Hematopoietic multipotent progenitor cell treated with erythropoietin and hydrocortisone succinate and interleukin-3 and kit ligand, for 6 days (in vitro differentiated cells): Measurements from ENCODE around the gene LLGL1.
A peak's percentile ranks its signal among the peaks of the same experiment; 100 is the strongest.

Experiments used
- DNase-seq: peaks from one replicate; pipeline ENCODE4 v3.0.0-alpha.2; 2015

The LLGL1 gene

DNA sequence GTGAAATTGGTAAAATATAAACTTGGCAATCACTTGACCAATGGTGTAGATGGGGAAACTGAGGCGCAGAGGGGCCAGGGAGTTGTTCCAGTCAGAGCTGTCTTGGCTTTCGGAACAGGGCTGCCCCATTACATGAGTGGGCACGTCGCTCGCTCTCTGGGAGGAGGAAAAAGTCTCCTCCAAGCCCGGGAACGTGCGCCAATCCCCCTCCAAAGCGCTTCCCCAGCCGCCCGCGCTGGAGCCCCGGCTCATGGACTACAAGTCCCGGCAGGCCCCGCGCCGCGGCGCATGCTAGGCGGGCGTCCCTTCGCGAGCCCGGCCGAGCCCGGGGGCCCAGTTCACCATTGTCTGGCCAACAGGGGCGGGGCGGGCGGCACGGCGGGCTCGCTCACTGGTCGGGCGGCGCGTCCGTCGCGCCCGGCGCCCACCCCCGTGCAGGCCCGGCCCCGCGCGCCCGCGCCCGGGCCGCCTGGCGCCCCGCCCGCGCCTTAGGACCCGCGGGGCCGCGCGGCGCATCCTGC is at the start of gene LLGL1:
Gene LLGL1 (plus strand): TSS at position 515 of the 521 bp plus-strand sequence. CDS start 48 bp downstream, outside the sequence.
- peak; percentile 97 for DNase-seq

DNA sequence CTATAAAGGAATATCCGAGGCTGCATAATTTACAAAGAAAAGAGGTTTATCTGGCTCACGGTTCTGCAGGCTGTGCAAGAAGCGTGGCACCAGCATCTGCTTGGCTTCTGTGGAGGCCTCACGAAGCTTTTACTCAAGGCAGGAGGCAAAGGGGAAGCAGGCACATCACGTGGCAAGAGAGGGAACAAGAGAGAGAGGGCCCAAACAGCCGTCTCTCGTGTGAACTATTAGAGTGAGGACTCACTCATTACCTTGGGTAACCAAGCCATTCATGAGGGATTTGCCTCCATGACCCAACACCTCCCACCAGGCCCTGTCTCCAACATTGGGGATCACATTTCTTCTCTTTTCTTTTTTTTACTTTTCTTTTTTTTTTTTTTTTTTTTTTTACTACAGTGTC is 49.3 kb upstream of the LLGL1 start:
- no peak for DNase-seq

DNA sequence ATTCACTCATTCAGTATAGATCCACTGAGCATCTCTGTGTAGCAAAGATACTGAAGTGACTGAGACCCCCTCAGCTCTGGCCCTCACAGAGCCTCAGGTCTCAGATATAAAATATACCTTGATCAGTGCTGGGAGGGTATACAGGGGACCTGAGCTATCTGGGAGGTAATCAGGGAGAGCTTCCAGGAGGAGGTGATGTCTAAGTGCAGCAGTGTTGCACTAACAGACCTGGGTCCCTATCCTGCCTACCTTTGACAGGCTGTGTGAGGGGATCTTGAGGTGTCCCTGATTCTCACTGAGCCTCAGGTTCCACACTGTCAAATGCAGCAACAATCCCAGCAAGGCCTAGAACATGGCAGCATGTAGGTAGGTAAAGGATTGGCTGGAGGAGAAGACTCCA is 48.3 kb upstream of the LLGL1 start:
- no peak for DNase-seq

DNA sequence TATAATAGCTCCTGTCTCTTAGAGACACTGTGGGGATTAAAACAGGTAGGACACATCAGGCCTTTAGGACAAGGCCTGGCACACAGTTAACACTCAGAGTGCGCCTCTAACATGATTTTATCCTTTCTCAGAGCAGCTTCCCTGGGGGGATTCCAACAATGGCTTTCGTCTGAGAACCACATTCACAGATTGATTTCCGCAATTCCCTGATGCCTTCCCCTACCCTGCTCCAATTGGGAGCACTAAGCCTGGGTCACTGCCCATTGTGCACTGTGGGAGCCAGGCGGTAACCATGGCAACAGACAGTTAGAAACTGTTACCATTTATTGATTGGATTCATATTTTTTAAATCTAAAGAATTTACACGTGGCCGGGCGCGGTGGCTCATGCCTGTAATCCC is 47.7 kb upstream of the LLGL1 start:
- DNase-seq = no peak

DNA sequence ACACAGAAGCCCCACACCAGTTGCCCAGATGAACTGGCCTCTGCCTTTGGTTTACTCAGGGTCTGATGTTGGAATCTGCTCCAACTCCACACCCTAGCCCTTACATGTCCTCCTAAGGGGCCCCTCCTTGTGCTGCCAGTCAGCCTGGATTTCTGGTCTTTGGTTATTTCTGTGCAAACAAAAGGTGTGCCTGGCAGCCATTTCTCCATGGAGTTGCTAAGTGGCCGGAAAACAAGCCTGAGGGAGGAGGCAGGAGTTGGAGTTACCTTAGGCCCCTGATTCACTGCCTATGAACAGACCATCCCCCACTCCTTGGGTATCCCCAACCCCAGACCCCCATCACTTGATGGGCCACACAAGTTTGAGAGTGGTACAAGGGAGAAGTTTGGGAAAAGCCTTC is 46.2 kb upstream of the LLGL1 start:
- DNase-seq = no peak

DNA sequence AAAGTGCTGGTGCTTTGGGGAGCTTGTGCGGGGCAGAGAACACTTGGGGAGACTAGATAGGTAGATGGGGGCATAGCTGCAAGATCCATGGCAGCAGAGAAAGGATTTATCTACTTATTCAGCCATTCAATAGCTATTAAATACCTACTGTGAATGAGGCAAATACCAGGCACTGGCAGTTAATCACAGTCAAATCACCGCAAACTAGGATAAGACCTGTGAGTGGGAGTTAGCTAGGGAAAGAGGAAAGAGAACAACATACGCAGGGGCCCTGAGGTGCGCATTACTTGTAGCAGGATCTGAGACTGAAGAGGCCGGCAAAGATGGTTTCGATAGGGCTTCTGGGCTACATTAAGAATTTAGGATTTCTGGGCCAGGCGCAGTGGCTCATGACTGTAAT is 45.6 kb upstream of the LLGL1 start:
- DNase-seq = no peak

DNA sequence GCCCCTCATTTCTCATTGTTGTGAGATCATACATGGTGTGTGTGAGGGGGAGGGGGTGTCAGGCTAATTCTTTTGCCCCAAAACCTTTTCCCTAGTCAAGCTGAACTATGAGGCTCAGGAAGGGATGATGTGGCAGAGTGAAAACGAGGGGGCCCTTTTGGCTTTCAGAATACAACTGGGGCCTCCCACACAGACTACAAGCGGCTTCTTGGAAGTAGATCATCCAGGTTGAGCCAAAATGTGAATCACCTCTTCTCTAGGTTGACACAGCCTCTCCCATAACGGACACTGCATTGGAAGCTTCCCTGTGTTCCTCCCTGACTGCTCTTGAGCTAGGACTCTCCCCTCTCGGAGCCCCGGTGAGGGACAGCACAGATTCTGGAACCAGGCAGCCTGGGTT is 44.1 kb upstream of the LLGL1 start:
- DNase-seq = no peak

DNA sequence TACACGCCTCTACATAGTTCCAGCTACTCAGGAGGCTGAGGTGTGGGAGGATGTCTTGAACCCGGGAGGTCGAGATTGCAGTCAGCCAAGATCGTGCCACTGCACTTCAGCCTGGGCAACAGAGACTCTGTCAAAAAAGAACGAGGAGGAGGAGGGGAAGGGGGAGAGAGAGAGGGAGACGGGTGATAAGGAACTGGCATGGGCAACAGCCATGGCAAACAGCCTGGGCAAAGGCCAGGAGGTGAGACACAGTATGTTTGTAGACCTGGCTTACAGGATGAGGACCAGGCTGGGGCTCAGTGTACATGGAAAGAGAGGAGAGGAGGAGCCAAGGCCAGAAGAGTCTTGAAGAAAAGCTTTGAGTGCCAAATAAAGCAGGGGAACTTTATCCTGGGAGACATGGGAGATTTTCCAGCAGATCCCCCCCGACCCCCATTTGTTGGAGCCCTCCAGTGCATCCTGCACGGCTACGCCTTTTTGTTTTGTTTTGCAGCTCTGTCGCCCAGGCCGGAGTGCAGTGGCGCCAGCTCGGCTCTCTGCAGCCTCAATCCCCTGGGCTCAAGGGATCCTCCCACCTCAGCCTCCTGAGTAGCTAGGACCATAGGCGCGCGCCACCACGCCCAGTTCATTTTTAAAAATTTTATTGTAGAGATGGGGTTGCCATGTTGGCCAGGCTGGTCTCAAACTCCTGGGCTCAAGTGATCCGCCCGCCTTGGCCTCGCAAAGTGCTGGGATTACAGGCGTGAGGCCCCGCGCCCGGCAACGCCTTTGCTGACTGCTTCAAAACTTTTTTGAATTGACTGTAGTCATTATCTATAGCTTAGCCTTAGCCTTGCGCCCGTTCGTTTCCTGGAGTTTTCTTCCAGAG is 43.1 kb upstream of the LLGL1 start:
- peak; percentile 47 for DNase-seq

DNA sequence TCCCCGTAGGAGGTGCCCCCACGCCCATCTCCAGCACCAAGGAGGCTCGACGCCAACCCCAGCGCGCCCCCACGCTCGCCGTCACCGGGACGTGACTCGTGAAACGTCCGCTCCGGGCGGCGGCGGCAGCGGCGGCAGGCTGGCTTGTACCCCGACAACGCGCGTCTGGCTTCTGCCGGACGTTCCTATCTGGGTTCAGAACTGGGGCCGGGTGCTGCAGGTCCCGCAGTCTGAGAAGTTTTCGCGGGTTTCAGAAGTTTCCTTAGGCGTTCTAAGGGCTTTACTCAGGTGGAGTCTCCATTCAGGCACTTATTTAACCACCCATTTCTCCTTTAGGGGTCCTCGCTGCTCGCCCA is 42.5 kb upstream of the LLGL1 start:
- DNase-seq = peak; percentile 91

DNA sequence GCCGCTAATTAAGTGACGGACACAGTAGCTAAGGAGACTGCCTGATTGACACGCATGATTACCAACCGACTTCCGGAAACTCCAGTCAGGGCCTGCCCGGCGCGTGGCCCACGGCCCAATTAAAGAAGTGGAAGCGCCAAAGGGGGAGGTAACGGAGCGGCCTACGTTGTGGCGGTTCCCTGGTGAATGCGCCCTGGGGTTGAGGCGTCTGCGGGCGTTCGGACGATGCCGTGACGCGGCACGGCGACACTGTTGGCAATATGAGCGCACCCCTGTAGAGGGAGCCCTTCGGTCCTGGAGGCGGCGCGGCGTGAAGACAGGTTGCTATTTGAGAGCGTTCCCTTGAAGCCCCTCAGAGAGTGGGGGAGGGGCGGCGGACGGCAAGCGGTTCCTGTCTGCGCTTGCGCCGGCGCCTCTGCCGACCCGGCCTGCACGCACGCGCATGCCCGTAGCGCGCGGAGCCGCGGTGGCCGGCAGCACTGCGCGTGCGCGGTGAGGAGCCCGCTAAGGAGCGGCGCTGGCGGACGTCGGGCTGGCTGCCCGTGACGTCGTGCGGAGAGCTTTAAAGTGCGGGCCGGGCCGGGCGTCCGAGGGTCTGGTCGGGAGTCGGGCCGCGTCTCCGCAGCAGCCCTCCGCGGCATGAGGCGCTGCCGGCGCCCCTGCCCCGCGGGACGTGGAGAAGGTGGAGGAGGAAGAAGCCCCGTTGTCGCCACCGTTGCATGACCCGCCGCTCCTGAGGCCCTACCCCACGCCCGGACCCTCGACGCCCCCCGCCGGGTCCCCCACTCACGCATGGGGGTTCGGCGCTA is 41.9 kb upstream of the LLGL1 start, which contains the start of gene ALKBH5:
Gene ALKBH5 (plus strand): TSS at position 495 of the 809 bp plus-strand sequence. CDS start 416 bp downstream, outside the sequence.
- DNase-seq = peak; percentile 100

DNA sequence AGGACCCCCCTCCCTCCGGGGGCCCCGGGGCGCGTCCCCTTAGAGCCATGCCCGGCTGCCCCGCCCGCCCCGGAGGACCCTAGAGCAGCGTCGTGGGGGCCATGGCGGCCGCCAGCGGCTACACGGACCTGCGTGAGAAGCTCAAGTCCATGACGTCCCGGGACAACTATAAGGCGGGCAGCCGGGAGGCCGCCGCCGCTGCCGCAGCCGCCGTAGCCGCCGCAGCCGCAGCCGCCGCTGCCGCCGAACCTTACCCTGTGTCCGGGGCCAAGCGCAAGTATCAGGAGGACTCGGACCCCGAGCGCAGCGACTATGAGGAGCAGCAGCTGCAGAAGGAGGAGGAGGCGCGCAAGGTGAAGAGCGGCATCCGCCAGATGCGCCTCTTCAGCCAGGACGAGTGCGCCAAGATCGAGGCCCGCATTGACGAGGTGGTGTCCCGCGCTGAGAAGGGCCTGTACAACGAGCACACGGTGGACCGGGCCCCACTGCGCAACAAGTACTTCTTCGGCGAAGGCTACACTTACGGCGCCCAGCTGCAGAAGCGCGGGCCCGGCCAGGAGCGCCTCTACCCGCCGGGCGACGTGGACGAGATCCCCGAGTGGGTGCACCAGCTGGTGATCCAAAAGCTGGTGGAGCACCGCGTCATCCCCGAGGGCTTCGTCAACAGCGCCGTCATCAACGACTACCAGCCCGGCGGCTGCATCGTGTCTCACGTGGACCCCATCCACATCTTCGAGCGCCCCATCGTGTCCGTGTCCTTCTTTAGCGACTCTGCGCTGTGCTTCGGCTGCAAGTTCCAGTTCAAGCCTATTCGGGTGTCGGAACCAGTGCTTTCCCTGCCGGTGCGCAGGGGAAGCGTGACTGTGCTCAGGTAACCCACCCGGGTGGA is 41.0 kb upstream of the LLGL1 start:
- DNase-seq = peak; percentile 68

DNA sequence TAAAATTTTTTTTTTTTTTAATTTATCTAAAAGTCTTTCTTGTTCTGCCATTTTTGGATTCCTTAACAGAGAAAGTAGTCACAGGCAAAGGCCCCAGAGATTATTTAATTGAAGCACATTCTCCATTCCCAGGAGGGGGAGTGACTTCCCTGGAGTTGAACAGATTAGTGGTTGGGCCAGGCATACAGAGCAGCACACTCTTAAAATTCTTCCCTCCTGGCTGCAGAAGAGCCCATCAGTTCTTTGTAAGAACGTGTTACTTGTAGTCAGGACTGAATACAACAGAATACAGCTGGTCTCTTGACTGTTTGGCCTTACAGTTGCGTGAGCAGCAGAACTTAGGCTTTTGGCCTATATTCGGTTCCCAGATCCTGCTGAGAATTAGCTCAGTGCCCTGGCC is 40.0 kb upstream of the LLGL1 start:
- no peak for DNase-seq

DNA sequence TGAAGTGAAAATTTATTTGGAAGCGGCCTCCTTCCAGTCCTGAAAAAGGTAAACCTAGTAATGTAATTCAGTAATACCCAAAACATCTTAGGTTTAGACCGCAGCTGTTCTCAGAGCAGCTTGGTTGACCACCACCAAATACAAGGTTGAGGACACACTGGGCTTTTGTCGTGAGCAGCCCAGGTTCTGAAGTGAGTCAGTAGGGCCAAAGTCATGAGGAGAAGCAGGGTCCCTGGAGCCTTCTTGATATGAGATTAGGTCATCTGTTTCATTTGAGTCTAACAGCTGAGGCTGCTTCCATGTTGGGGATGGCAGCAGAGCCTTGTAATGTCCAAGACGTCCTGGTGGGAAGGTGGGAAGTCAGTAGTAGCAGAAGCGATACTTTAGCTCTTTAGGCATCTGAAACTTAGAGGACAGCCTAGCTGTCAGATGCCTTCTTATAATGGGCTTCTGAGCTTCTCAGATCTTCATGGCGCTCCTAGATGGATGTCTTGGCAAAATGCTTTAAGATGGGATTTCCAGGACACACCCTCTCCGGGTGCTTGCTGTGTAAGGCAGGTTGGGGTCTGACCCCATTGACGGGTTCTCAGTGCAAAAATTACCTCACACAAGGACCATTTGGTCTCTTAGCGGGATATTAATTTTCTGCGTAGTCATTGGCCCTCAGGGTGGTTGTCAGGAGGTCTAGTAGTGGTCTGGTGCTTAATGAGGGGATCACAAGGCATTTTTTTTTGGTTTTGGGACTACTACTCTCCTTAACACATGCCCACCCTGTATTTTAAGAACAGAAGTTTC is 39.4 kb upstream of the LLGL1 start:
- peak; percentile 33 for DNase-seq

DNA sequence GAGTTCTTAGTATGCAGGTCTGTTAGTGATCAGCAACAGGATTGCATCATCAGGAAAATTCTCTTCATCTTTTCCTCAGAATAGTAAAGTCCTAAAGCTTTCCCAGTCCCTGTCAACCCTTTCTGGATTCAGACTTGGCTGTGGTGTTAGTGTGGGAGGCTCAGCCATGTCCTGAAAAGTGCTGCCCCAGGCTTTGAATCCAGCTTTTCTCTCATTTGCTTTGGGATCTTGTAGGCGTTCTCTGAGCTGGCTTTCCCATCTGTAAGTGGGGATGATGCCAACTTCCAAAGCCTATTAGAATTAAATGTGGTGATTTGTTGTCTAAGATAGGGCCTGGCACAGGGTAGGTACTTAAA is 38.8 kb upstream of the LLGL1 start:
- no peak for DNase-seq

DNA sequence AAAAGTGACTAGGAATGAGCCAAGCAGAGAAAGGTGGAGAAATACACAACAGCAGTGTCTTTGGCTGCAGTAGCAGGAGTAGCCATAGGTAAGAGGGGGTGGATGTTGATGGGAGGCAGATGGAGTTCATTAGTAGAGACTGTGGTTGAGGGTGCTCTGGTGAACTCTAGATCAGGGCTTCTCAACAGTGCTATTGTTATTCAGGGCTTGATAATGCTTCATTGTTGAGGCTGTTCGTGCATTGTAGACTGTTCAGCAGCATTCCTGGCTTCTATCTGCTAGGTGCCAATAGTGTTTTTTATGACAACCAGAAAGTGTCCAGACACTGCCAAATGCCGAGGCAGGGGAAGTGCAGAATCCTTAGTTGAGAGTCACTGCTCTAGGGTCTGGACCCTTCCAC is 38.2 kb upstream of the LLGL1 start:
- DNase-seq = no peak

DNA sequence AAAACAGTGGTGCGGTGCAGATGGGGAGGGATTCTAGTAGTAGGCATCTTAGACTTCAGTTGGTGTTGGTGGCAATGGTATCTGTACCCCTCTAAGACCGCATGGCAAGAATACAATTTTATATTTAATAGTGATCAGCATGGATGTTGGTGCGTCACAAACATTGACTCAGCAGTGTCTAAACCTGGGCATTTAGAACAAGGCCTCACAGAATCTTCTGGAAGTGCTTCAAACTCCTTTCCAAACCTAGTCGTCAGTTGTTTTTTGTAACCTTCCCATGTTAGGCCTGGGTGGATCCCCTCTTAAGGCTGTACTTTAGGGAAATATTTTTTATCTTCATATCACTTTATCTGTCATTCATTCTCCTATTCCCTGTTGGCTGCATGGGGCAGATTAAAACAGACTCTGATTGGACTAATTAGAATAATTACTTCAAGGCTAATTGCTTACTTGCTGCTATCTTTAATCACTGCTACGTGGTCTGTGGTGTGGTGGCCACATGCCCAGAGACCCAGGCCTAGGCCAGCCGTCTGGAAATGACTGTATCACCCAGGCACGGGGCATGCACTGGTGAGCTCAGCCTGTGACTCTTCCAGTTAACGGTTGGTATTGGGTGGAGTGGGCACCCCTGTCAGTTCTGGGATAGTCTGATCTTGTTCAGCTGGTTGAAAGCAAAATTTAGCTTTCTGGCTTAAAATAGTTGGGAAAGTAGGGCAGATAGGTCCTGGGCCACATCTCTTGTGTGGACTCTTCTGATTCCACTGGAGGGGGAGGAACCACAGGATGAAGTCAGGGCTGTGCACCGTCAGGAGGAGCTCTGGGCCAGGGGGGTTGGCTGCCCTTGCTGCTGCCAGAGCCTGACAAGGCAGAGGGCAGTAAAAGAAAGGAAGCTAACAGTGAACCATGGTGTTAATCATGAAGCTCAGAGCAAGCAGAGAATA is 37.3 kb upstream of the LLGL1 start:
- peak; percentile 73 for DNase-seq

DNA sequence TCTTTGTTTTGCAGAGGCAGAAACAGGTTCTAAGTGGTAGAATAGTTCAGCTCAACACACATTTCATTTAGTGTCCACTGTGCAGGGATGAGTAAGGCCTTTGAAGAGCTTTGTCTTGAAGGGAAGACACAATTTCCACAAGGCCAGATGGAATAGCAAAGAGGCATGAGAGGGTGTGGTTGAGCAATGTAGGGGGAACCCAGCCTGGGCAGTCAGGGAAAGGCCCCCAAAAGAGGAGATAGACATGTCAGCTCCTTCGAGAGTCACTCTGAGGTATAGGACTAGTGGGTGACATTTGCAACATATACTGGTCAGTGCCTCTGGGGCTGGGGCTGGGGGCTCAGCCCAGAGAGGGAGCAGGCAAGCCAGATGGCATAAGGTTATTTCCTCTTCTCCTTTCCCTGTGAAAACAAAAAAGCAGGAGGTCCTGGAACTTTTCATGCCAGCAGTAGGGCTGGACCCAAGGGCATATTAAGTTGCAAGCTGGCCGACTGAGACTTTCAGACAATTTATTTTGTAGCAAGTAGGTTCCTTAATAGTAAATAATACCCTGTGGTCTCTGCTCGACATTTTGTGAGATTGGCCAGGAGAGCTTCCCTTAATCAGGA is 34.7 kb upstream of the LLGL1 start:
- no peak for DNase-seq

DNA sequence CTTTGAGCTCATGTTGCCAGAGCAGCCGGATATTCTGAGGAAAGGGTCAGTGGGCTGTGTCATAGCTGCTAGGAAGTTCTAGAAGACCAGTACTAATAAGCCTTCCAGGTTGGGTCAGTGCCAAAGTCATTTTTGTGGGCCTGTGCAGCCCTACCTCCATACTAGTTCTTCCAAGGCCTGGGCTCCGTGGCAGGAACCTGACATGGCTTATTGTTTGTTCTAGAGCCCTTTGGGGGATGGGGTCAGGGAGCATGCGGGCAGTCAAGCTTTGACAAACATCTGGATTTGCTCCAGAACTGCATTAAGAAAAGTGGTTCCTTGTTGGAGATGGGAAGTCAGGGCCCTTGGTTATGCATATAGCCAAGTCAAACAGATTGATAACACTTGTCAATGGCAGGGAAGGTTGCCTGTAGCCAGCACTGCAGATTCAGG is 34.2 kb upstream of the LLGL1 start:
- no peak for DNase-seq

DNA sequence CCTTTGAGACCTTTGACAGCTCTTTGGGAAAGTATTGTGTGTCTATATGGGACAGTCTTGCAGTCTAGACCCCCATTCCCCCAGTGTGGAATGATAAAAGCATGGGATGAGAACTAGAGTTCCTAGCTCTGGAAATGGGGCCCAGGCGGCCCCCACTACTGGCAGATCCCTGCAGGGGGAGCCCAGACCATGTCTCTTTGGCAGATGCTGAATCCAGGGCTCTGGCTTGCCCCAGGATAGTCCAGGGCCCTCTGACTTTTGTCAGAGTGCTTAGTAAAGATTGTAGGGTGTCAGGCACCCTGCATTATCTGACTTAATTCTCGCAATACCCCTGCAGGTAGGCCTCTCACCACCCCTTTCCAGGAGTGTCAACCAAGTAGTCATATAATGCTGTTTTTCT is 33.5 kb upstream of the LLGL1 start:
- peak; percentile 48 for DNase-seq

DNA sequence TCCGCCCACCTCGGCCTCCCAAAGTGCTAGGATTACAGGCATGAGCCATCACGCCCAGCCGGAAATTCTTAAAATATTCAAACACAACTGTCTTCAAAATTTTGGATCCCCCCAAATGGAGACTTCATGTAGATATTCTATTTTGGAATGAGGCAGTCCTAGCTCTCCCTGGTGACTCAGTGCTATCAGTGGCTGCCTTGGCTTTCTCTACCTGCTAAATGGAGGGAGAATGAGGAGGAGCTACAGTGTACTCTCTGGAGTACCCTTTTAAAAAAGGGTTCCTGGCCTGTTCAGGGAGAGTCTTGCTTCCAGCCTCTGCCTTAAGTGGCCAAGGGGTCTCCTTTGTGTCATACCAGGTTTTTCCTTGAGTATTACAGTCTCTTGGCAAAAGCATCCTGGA is 31.0 kb upstream of the LLGL1 start:
- no peak for DNase-seq
